Hematopoietic multipotent progenitor cell treated with erythropoietin and hydrocortisone succinate and interleukin-3 and kit ligand, for 17 days (in vitro differentiated cells): Measurements from ENCODE around the gene PRSS1.
"Not testable (repeated sequence)": the region's sequence is repeated elsewhere in the genome, so short reads cannot be mapped to it uniquely, and the experiment has no call there.

ENCODE experiments used
- DNase-seq: peaks from one replicate; pipeline ENCODE4 v3.0.0-alpha.2; 2015; ENCODE audit warnings: low spot score

The PRSS1 gene

DNA sequence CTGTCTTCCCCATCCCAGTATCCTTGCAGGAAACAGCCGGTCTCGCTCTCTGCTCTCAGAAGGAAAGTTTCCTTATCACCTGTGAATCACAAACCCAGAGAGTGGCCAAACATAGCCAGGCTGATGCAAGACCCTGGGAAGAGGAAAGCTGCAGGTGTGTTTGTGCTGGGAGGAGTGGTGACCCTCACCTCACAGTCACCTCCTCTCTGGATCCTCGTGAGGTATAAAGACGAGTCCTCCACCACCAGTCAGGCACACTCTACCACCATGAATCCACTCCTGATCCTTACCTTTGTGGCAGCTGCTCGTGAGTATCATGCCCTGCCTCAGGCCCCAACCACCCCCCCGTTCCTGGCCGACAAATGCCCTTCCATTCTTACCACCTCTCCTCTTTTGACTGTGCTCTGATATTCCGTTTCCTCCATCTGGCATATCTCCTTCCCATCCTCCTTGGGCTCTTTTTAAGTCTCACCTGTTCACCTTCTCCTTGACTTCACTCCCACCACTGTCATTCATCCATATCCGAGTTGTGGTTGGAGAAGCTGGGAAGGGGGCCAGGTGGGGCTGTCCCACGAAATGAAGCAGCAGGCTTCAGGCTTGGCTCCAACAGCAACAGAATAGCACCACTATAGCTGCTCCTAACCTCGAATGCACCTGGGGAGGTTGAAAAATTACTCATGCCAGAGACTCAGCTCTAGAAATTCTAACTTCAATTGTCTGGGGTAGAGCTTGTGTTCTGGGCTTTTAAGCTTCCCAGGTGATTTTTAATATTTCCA, at the start of gene PRSS1:
TSS of gene PRSS1 (plus strand) at position 255 of the 776 bp plus-strand sequence. CDS start at position 268, 13 bp downstream.
- DNase-seq: no peak

DNA sequence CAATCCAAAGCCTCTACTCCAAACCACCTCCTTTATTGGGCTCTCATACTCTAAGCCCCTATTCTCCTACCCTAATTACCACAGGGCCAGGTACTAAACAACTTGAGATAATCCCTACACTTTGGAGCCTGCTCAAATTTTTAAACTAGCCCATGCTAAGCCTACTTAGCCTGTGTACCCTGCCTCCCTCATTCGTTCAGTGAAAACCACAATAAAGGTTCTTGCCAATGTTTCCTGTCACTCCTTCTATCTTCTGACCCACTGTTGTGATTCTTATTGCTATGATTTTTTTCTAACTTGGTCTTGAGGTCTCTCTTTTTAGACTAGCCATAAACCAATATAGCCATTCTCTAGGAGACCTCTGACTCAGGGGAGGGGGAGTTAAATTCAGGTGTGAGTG, 48.3 kb upstream of the PRSS1 start:
- not testable (repeated sequence) for DNase-seq

DNA sequence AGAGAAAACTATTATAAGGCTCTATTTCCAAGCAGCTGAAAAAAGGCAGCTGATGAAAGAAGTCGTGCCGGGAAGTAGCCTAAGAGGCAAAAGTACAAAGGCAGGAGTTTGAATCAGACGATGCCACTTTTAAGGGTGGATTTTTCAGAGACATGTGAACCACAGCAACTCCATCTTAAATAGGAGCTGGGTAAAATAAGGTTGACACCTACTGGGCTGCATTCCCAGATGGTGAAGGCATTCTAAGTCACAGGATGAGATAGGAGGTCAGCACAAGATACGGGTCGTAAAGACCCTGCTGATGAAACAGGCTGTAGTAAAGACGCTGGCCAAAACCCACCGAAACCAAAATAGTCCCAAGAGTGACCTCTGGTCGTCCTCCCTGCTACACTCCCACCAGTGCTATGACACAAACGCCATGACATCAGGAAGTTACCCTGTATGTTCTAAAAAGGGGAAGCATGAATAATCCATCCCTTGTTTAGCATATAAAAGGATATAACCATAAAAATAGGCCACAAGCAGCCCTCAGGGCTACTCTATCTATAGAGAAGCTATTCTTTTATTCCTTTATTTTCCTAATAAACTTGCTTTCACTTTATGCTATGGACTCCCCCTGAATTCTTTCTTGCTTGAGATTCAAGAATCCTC, 45.5 kb upstream of the PRSS1 start:
- DNase-seq: no peak

DNA sequence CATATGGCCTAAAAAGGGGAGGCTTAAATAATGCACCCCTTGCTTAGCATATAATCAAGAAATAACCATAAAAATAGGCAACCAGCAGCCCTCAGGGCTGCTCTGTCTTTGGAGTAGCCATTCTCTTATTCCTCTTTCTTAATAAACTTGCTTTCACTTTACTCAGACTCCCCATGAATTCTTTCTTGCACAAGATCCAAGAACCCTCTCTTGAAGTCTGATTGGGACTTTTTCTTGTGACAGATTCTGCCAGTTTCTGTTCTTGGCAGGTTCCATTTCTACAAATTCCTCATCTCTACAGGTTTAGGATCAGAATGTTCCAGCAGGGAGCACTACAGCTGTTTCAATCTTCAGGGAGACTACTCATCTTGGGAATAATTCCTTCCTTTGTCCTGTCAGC, 40.5 kb upstream of the PRSS1 start:
- not testable (repeated sequence) for DNase-seq

DNA sequence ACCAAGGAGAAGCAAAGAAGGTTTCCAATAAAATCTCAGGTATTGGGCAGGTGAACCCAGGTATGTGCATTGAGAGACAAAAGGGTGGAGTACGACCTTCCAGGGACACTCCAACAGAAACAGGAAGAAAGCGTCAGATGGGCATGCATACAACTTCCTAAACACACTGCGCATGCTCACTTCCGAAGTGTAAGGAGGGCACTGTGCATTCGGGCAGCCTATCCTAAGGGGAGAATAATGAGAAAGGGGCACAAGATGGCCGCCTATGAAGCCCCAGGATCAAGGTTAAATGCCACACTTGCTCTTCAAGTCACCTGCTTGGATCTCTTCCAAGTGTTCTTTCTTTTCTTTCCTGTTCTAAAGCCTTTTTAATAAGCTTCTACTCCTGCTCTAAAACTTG, 39.4 kb upstream of the PRSS1 start:
- no peak for DNase-seq

DNA sequence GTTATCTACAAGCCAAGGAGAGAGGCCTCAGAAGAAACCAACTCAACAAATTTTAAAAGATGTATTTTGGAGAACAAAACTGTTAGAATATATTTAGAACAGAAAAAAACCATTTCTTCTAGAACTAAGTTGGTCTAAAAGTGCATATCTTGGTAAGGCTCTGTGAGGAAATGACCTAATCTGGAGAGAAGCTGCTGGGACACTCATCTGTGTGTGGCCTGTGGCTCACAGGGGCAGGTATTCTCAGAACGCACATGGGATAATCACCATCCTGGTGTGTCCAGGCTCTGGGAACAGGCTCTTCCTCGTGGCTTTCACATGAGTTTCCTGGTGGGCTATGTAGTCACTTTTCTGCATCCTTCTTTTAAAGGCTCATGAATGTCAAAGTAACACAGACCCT, 38.1 kb upstream of the PRSS1 start:
- DNase-seq: no peak

DNA sequence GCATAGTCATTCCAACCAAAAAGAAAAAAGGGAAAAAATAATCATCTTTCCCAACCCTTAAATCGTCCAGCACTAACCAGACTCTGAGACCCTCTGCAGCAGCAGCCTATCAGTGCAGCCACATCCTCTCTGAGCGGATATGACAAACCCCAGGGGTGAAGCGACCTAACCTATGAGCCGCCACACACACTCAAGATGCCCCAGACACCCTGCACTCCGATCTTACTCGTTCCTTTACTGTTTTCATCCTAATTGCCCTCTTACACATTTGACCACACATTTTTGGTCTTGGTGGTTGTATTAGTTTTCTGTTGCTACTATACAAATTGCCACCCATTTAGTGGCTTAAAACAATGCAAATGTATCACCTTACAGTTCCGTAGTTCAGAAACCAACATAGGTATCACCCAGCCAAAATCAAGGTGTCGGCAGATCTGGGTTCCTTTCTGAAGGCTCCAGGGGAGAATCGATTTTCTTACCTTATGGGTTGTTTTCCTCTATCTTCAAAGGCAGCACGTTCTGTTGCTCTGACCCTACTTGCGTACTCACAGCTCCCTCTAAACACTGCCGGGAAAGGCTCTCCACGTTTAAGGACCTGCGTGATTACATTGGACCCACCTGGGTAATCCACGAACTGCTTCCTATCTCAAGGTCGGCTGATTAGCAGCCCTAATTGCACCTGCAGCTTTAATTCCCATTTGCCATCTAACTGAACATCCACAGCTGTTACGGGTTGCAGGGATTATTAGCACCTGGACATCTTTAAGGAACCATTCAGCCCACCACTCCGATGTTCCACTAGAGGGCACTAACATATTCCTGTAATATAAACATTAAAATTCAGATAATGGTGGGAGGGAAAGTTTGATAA, 37.3 kb upstream of the PRSS1 start:
- DNase-seq: no peak

DNA sequence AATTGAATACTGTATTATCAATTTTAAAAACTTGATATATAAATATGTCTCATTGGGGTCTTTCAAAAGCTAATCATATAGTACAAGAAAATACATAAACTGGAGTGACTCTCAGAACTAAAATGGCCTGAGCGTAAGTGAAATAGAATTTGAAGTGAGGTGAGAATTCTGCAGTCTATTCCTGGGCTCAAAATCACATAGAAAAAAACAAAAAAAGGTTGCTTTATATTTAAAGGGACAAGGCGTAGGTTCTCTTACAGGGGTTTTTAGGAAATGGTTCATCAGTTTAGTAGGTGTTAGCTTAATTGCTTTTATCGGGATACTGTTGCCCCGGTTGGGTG, 36.7 kb upstream of the PRSS1 start:
- no peak for DNase-seq

DNA sequence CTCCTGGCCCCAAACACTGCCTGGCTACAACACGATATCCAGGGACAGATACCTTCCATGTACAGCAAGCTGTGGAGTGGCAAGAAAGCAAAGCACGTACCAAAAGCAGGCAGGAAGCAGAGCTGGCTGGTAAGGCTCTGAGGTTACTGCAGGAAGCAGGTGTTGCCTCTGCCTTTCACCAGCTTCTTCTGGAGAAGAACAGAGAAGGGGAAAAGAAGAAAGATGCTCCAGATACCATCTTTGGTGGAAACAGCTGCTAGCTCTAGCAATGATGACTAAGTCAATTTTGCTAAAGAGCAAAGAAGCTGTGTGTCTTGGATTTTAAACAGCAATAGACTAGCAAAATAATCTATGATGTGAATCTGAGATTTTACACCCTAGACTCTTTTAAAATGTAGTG, 34.9 kb upstream of the PRSS1 start:
- no peak for DNase-seq

DNA sequence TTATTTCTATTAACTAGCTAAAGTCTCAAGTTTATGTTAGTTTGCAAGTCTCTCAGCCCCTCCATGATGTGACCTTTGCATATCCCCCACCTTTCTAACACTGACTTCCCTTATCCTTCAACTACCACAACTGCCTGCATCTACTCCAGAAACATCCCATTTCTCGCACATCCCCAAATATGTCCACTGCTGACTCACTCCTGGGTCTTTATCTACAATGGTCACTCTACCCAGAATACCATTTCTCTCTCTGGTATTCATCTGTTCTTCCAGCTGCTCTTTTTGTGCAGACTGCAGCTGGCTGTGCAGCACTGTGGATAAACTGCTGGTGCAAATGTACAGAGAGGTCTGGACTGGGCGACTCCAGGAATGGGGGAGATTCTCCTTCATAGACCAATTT, 32.7 kb upstream of the PRSS1 start:
- DNase-seq: no peak

DNA sequence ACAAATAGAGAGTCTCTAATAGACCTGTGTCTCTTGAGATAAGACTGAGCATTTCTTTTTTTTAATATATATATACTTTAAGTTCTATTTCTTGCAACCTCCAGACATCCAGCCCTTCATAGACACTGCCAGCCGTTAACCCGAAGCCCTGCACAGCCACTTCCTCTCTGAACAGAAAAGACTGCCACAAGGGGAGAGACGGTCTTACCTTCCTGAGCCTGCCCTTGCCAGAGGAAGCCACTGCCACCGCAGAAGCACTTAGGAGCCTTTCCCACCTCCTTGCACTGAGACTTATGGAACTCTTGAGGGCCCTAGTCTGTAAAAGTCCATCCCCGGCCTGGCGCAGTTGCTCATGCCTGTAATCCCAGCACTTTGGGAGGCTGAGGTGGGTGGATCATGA, 31.8 kb upstream of the PRSS1 start:
- no peak for DNase-seq

DNA sequence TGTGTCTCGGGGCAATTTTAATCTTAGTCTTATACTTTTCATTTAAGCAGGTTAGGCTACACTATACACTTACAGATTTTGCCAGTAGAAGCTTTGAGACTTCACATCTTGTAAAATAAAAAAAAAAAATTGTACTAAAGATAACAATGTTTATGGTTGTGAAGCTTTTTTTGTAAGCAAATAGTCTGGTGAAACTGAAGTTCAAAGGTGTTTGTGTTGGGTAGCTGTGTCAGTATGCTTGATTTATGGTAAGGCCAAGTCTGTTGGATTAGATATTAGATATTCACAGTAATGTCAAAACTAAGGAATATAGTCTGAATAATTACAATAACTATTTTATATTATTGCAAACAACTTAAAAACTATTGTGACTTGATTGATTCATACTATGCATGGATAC, 31.0 kb upstream of the PRSS1 start:
- DNase-seq: no peak

DNA sequence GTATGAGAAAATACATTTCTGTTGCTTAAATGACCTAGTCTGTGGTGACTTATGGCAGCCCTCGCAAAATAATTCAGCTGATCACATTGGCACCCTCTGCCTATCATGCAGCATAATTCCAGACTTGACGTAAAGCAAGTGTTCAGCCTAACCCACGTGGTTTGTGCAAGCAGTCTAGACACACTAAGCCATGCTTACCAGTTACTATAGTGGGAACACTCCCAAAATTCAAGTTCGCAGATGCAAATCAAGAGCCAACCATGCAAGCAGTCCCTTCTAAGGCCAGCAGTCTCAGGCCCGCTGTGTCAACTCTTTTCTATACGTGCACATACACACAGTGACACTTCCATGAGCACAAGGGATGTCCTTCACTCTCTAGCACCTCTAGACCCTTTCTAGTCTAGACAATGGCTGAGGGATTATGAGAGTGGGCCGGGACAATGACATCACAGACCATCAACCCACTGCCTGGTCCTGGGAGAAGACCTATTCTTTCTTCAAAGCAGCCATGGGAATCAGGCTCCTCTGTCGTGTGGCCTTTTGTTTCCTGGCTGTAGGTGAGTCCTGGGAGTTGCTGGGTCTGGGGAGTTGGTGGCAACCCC, 29.0 kb upstream of the PRSS1 start:
- no peak for DNase-seq

DNA sequence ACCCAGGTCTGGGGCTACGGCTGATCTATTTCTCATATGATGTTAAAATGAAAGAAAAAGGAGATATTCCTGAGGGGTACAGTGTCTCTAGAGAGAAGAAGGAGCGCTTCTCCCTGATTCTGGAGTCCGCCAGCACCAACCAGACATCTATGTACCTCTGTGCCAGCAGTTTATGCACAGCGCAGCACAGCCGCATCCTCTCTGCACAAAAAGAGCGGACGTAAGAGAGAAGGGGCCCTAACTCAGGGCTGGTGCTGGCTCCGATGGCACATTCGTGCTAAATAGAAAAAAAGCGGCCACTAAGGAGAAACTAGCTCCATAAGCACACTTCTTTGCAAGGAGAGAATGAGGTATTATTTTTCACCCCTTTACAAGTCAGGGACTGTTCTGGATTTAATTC, 28.3 kb upstream of the PRSS1 start:
- DNase-seq: no peak

DNA sequence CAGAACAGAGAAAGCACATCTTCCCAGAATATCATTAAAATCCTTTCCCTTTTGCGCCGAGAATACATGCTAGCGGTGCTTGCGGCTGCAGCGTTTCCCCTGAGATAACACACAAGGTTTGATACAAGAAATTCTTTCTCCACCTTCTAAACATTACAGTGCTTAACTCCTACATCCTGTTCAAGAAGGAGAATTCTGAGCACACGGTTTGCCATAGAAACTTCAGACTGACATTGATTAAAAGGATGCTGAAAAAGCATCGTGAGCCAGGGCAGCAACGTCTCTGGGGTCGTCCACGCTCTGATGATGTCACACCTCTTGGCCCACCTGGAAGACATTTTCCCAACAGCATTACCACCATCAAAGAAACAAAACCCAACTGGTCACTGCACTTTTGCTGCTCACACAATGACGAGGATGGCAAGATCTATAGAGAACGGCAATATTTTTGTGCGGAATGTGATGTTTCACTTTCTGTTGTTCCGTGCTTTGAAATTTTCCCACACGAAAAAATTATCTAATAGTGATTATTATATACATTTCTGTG, 27.0 kb upstream of the PRSS1 start:
- no peak for DNase-seq

DNA sequence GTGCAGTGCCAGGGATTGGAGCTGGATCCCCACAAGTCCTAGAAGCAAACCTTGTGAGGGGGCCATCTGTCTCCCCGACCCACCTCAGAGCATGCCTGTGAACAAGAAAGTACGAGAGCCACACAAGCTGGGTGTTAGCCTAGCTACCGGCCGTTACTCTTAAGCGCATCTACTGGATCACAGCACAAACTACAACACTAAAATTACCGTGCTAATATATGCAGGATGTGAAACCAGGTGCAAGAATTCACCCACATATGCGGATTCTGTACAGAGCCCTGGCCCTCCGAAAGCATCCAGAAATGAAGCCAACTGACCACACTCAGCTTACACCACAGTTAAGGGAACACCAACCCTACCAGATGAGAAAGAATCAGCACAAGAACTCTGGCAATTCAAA, 16.0 kb upstream of the PRSS1 start:
- no peak for DNase-seq

DNA sequence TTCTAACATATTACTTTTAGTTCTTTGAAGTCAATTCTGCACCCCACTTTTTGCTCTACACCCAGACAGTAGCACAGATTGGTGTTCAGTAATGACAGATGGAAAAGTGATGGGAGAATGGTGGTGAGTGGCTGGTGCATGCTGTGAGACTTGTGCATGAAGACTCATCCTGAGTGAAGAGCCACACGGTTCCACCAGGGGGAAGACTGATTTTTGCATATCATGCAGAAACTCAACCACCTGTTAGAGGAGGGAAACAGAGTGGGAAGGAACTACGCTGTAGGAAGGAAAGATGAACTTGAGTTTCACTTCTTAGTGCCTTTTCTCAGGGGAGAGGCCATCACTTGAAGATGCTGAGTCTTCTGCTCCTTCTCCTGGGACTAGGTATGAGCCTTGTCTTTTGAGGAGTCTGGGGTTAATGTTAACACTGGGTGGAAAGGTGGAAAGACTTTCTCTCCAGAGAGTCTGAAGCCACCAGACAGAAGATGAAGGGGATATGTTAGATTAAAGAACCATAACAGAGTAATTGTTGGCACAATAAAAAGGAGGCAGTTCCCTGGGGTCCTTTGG, 9.3 kb upstream of the PRSS1 start:
- no peak for DNase-seq

DNA sequence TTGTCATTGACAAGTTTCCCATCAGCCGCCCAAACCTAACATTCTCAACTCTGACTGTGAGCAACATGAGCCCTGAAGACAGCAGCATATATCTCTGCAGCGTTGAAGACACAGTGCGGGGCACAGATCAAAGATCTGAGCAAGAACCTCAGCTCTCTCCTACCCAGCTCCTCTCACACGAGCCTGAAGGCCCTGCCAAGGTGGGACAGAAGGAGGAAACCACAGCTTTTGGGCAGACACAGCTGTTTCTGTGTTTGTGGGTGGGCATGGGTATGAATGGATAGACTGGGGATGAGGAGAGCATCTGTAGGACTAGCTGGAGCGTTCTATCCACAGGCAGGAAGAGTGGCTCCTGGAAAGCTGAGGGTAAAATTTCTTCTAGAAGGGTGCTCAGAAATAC, 8.5 kb upstream of the PRSS1 start:
- no peak for DNase-seq

DNA sequence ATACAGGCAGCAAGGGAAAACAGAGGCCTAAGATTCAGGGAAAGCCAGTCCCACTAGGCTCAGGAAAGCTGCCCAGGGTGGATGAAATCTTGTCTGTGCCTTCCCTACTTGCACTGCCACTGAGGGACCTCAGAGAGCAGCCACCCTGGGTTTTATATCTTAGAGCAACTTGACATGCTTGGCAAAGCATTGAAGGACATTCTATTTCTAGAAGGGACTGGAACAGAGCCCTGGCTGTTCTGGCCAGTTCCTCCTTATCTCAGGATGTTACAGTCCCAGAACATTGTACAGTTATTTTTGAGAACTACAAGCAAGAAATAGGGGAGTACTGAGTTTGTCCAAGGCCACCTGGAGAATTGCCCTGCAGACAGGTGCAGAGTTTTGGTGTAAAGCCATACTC, 7.3 kb upstream of the PRSS1 start:
- DNase-seq: not testable (repeated sequence)

DNA sequence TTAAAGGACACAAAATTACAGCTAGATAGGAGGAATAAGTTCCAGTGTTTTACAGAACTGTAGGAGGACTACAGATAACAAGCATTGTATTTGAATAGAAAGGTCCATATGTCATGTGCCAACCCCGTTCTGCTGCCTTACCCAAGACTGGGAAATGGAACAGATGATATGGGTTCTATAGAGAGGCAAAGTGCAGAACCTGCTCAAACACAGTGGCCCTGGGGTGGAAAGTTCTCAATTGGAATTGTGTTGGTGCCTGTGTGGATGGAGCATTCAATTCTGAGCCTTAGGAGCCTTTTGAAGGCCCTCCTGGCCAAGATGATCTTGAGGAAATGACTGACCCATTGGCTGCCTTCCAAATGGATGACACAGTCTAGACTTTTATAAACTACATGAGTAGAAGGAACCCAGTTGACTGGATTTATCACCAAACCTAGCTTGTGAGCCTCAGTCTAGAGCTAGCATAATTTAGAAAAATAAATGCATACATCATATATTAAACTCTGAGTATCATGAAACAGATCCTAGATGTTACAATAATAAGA, 4.1 kb upstream of the PRSS1 start:
- no peak for DNase-seq

DNA sequence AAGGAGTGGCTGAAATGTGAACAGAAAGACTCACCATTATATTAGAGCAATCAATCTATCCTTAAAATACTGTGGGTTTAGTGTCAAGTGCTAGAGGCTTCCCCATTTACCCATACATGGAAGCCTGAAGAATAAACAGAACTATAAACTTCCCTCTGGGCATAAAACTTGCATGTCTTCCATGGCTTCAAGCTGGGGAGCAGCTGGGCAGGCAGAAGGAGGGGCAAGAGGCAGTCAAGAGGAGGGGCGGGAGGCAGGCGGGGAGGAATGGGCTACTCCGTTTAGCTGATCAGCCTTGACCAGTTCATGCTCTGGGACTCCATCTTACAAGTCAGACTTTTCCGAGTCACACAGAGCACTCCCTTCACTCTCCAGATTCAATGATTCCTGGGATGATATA, 3.5 kb upstream of the PRSS1 start:
- DNase-seq: no peak

DNA sequence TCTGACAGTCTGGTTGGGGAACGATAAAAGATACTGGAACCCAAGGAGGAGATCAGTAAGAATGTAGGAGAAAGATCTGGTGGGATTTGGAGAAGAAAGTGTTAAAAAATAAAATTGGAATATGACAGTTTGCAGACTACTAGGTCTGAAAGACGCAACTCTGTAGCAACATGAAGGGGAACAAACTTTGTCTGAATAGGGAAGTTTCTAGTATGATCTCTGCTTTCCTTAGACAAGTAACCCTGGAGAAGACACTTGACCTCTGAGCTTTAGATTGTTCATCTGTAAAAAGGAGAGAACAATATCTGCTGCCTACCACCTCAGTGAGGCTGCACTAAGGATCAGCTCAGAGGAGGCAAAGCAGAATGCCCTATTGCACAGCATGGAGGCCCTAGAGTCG, 3.0 kb upstream of the PRSS1 start:
- no peak for DNase-seq
